Liver (tissue), 9 donors: Measurements from ENCODE around the gene NOCT. TPM values are rescaled to one million over a fixed set of nuclear protein-coding genes. Genes with fewer than 3 reads are reported as not detected.
"Not testable (repeated sequence)": the region's sequence is repeated elsewhere in the genome, so short reads cannot be mapped to it uniquely, and the experiment has no call there.

Experiments used
- DNase-seq: peaks from one replicate; pipeline ENCODE4 v3.0.0-alpha.2; 2017; ENCODE audit warnings: low spot score
- H3K27ac ChIP-seq, 2 donors: one replicate each; pipeline ENCODE4 v1.7.0; 2013; ENCODE audit warnings: inconsistent platforms in 2 of 2, low read length in 2 of 2, control low read depth in 1 of 2, low read depth in 1 of 2, mild to moderate bottlenecking in 1 of 2
- H3K27me3 ChIP-seq, 4 donors: one replicate each; pipeline versions ENCODE4 v1.6.1 to v1.7.0; 2013; ENCODE audit warnings: low read length in 3 of 4, inconsistent platforms in 1 of 4, mild to moderate bottlenecking in 1 of 4, moderate library complexity in 1 of 4; ENCODE audit not compliant: control insufficient read depth in 4 of 4, insufficient read depth in 4 of 4
- H3K36me3 ChIP-seq, 4 donors: one replicate each; pipeline versions ENCODE4 v1.6.1 to v1.7.0; 2013; ENCODE audit warnings: low read length in 3 of 4, mild to moderate bottlenecking in 3 of 4, low read depth in 1 of 4, moderate library complexity in 1 of 4; ENCODE audit not compliant: control insufficient read depth in 4 of 4, insufficient read depth in 3 of 4
- H3K4me1 ChIP-seq, 4 donors: one replicate each; pipeline versions ENCODE4 v1.6.1 to v1.7.0; 2013; ENCODE audit warnings: low read length in 3 of 4, mild to moderate bottlenecking in 3 of 4, moderate library complexity in 1 of 4; ENCODE audit not compliant: control insufficient read depth in 4 of 4, insufficient read depth in 4 of 4
- H3K4me3 ChIP-seq, 3 donors: one replicate each; pipeline versions ENCODE4 v1.6.1 to v1.7.0; 2013; ENCODE audit warnings: low read length in 3 of 3, control low read depth in 1 of 3, low read depth in 1 of 3, mild to moderate bottlenecking in 1 of 3
- H3K9ac ChIP-seq, 2 donors: one replicate each; pipeline ENCODE4 v1.7.0; 2013; ENCODE audit warnings: low read length in 2 of 2, mild to moderate bottlenecking in 2 of 2, moderate library complexity in 2 of 2, control low read depth in 1 of 2, low read depth in 1 of 2
- H3K9me3 ChIP-seq, 4 donors: one replicate each; pipeline versions ENCODE4 v1.6.1 to v1.7.0; 2013; ENCODE audit warnings: low read length in 3 of 4; ENCODE audit not compliant: control insufficient read depth in 4 of 4
- EGR1 ChIP-seq, 2 donors: IDR thresholded peaks; 2 replicates each; pipeline ENCODE4 v1.6.1; 2016 to 2018; ENCODE audit warnings: antibody characterized with exemption in 2 of 2, low read depth in 2 of 2
- FOXA1 ChIP-seq: IDR thresholded peaks from 2 replicates; pipeline ENCODE4 v1.6.1; 2016; ENCODE audit warnings: antibody characterized with exemption
- FOXA2 ChIP-seq: IDR thresholded peaks from 2 replicates; pipeline ENCODE4 v1.6.1; 2016; ENCODE audit warnings: antibody characterized with exemption
- GABPA ChIP-seq, 2 donors: IDR thresholded peaks in 1 of 2; conservative IDR thresholded peaks in 1 of 2; 2 replicates each; pipeline ENCODE4 v1.6.1; 2016; ENCODE audit warnings: antibody characterized with exemption in 2 of 2, mild to moderate bottlenecking in 1 of 2, moderate library complexity in 1 of 2
- NR2F2 ChIP-seq: IDR thresholded peaks from 2 replicates; pipeline ENCODE4 v1.6.1; 2016; ENCODE audit warnings: antibody characterized with exemption
- REST ChIP-seq: IDR thresholded peaks from 2 replicates; pipeline ENCODE4 v1.6.1; 2016; ENCODE audit warnings: antibody characterized with exemption, mild to moderate bottlenecking
- RXRA ChIP-seq, 2 donors: IDR thresholded peaks; 2 replicates each; pipeline ENCODE4 v1.6.1; 2017 to 2018; ENCODE audit warnings: antibody characterized with exemption in 2 of 2, mild to moderate bottlenecking in 1 of 2
- YY1 ChIP-seq: IDR thresholded peaks from 2 replicates; pipeline ENCODE4 v1.6.1; 2016; ENCODE audit warnings: antibody characterized with exemption, mild to moderate bottlenecking
- WGBS: extraction: QIAGEN DNeasy Blood & Tissue Kit; methylation state at CpG from one replicate; pipeline ENCODE4 v1.1.7; 2013; 5-methylcytosine and 5-hydroxymethylcytosine counted together
- polyA plus RNA-seq, 2 donors: library from polyadenylated mRNA; stranded (reverse) in 1 of 2; unstranded in 1 of 2; fragments of 200-250 nt in 1 of 2; fragments of >200 nt in 1 of 2; fragmentation: Nextera tagmentation in 1 of 2; extraction: Ambion mirVana in 1 of 2; gene quantifications; one replicate each; pipeline versions ENCODE4 v1.2.1 to v1.2.3, GENCODE V29; 2013 to 2015
- total RNA-seq, 2 donors: library from RNA; depleted of rRNA; stranded (reverse); fragments of >200 nt; gene quantifications; one replicate each; pipeline ENCODE4 v1.2.3, GENCODE V29; 2014
- TF ChIP-seq, protein P1 (sequence below): IDR thresholded peaks from 2 replicates; pipeline ENCODE4 v1.6.1; 2016; ENCODE audit warnings: antibody characterized with exemption
- donor health status: healthy.
- donor health status: healthy.
- donor health status: healthy.
- donor health status: healthy.
- donor health status: healthy.

Gene NOCT
- total and polyA plus RNA-seq, 4 donors: 2.8 to 11.9 (median 4.3) TPM

DNA sequence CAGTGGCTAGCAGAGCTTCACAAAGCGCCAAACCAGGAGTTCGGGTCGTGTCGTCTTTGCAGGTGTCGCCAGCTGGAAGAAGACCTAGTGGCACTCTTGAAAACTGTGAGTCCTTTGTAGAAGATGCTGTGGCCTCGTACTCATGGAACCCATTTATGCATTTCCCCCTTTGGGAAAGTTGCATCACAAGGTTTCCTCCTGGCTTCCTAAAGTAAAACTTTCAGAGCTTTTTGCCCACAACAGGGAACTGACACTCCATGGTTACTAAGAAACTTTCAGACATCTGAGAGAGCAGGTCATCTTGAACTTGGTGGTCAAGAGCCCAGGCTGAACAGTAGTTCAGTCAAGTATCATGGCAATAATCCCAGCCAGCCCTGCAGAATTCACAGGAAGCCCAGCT, 15.9 kb upstream of the NOCT start:
- no peak for TF ChIP-seq YY1
- no peak for TF ChIP-seq EGR1 (IDR thresholded peaks at IDR 0.05; ENCODE audit: low read depth in 2 of 2)
- TF ChIP-seq FOXA1: no peak
- no peak for TF ChIP-seq RXRA (IDR thresholded peaks at IDR 0.05)
- TF ChIP-seq FOXA2: no peak
- TF ChIP-seq NR2F2: no peak
- TF ChIP-seq GABPA (IDR thresholded peaks at IDR 0.05 in 1 of 2, conservative IDR thresholded peaks at IDR 0.05 in 1 of 2): no peak
- TF ChIP-seq REST: no peak
- TF ChIP-seq, protein P1, sequence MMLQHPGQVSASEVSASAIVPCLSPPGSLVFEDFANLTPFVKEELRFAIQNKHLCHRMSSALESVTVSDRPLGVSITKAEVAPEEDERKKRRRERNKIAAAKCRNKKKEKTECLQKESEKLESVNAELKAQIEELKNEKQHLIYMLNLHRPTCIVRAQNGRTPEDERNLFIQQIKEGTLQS: no peak
- H3K4me1 ChIP-seq: no peaks in the 10 kb centered on the region
- H3K36me3 ChIP-seq: no peaks in the 10 kb centered on the region
- no peak for DNase-seq
- H3K27me3 ChIP-seq: no peaks in the 10 kb centered on the region
- no peaks in the 10 kb centered on the region for H3K9me3 ChIP-seq
- WGBS: 96% methylated on average over 6 of the region's 6 CpGs
- H3K27ac ChIP-seq: no peak overlapping the region
- H3K9ac ChIP-seq: no peak overlapping the region
- H3K4me3 ChIP-seq: no peak overlapping the region

DNA sequence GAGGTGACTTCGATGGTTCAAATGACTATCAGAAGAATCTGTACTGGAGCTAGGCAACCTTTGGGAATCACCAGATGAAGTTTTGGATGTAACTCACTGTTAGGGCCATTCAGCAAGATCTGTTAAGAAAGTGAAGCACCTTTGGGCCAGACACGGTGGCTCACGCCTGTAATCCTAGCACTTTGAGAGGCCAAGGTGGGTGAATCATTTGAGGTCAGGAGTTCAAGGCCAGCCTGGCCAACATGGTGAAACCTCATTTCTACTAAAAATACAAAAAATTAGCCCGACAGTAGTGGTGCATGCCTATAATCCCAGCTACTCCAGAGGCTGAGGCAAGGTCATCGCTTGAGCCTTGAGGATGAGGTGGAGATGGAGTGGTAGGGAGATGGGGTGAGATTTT, 15.4 kb upstream of the NOCT start:
- H3K27ac ChIP-seq, DNase-seq, H3K27me3 ChIP-seq, H3K4me1 ChIP-seq, H3K9me3 ChIP-seq, H3K4me3 ChIP-seq, H3K9ac ChIP-seq, H3K36me3 ChIP-seq: not testable (repeated sequence)
- whole genome bisulfite sequencing: 95% methylated on average over 5 of the region's 5 CpGs

DNA sequence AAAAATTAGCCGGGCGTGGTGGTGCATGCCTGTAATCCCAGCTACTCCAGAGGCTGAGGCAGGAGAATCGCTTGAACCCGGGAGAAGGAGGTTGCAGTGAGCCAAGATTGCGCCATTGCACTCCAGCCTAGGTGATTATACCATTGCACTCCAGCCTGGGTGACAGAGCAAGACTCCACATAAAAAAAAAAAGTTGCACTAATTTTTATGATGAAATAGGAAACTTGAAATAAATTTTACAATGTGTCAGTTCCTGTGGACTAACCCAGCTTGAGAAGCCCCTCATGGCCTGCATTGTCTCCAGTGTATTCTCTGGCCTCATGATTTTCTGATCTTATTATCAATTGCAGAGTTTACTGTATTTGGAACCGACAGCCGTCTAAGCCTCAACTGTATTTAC, 14.2 kb upstream of the NOCT start:
- H3K9ac ChIP-seq, DNase-seq, H3K36me3 ChIP-seq, H3K27me3 ChIP-seq, H3K4me1 ChIP-seq, H3K9me3 ChIP-seq, H3K4me3 ChIP-seq, H3K27ac ChIP-seq: not testable (repeated sequence)
- 92% methylated on average over 7 of the region's 7 CpGs for WGBS

DNA sequence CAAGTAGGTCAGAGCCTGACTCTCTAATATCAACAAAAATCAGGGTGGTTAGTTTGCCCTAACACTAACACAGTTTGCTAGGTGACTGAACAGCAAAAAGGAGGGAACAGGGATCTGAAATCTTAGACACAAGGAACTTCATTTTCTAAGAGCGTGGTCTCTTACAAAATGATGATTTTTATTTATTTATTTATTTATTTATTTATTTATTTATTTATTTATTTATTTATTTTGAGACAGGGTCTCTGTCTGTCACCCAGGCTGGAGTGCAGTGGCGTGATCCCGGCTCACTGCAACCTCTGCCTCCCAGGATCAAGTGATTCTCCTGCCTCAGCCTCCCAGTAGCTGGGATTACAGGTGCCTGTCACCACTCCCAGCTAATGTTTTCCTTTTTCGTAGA, 11.9 kb upstream of the NOCT start:
- DNase-seq, H3K9ac ChIP-seq, H3K36me3 ChIP-seq, H3K9me3 ChIP-seq, H3K27me3 ChIP-seq, H3K27ac ChIP-seq, H3K4me3 ChIP-seq, H3K4me1 ChIP-seq: not testable (repeated sequence)
- WGBS: 95% methylated on average over 4 of the region's 4 CpGs
